ENCODE data around the gene BRF1. TPM values are rescaled to one million over a fixed set of nuclear protein-coding genes. Genes with fewer than 3 reads are reported as not detected.

The BRF1 gene
- total RNA-seq, 1 experiment from 2014 or later: 41.2 TPM

GRCh38 chr14:105305791-105306190 lies 5.0 kb upstream of the BRF1 start:
- Histone ChIP-seq H3K4me2 (ENCODE audit: low read length) (no peak overlapping the region), H3K79me2 (ENCODE audit: insufficient read depth, low read length) (no peaks in the 10 kb centered on the region), H3K36me3 (ENCODE audit: control insufficient read depth in 1 of 2, insufficient read depth in 2 of 2, low read length in 2 of 2) (no peaks in the 10 kb centered on the region), H2AFZ (ENCODE audit: low read depth, low read length, poor library complexity, severe bottlenecking) (no peak overlapping the region), H3K27ac (ENCODE audit: low read depth, low read length) (no peak overlapping the region), H3K9ac (ENCODE audit: low read length) (no peak overlapping the region), H3K9me2 (ENCODE audit: insufficient read depth) (no peaks in the 10 kb centered on the region), H3K4me3 (replicated peaks in 1 of 2; ENCODE audit: low read depth in 1 of 2, low read length in 2 of 2) (no peak overlapping the region), H3K4me1 (ENCODE audit: control insufficient read depth in 1 of 2, insufficient read depth in 2 of 2, low read length in 2 of 2) (peaks cover 18 to 30% of the 10 kb centered on the region in 2 experiments), H4K20me1 (ENCODE audit: insufficient read depth) (no peaks in the 10 kb centered on the region), H3K27me3 (ENCODE audit: insufficient read depth, low read length) (no peaks in the 10 kb centered on the region), H3K9me3 (ENCODE audit: control insufficient read depth in 1 of 2, insufficient read depth in 1 of 2, low read depth in 1 of 2, low read length in 2 of 2) (no peaks in the 10 kb centered on the region)
- ATAC-seq (no peak), DNase-seq (ENCODE audit: low read depth, low spot score) (no peak)
- TF ChIP-seq SP1 (IDR thresholded peaks at IDR 0.05; ENCODE audit: low read depth) (no peak), FOSL1 (IDR thresholded peaks at IDR 0.05; ENCODE audit: low read depth) (no peak), CEBPB (IDR thresholded peaks at IDR 0.05; ENCODE audit: low read depth) (no peak), YY1 (IDR thresholded peaks at IDR 0.05; ENCODE audit: extremely low read depth, insufficient replicate concordance, low read depth, low read length) (no peak), ZBTB33 (IDR thresholded peaks at IDR 0.05; ENCODE audit: extremely low read depth, insufficient replicate concordance, low read length) (no peak), POLR2A (IDR thresholded peaks at IDR 0.05; ENCODE audit: borderline replicate concordance, extremely low read depth, insufficient read depth, insufficient read length) (no peak), ELF1 (IDR thresholded peaks at IDR 0.05; ENCODE audit: borderline replicate concordance, low read depth) (no peak)
- no TSS peak for BruUV-seq (replicated peaks)
- intact Hi-C loops (cut with micrococcal nuclease): no loop called here
- RAD21 ChIA-PET (ENCODE audit: low non-redundant PET in 1 of 2, low total read pairs in 2 of 2, uncharacterized antibody in 2 of 2, unreplicated experiment in 2 of 2): no interaction called here
- POLR2A ChIA-PET: no interaction called here
- CTCF ChIA-PET: no interaction called here

- Histone ChIP-seq H3K4me3 (replicated peaks in 1 of 2; ENCODE audit: low read depth in 1 of 2, low read length in 2 of 2) (no peak overlapping the region), H4K20me1 (ENCODE audit: insufficient read depth) (no peaks in the 10 kb centered on the region), H3K27me3 (ENCODE audit: insufficient read depth, low read length) (no peaks in the 10 kb centered on the region), H3K36me3 (ENCODE audit: control insufficient read depth in 1 of 2, insufficient read depth in 2 of 2, low read length in 2 of 2) (no peaks in the 10 kb centered on the region), H3K9me3 (ENCODE audit: control insufficient read depth in 1 of 2, insufficient read depth in 1 of 2, low read depth in 1 of 2, low read length in 2 of 2) (no peaks in the 10 kb centered on the region), H3K9me2 (ENCODE audit: insufficient read depth) (no peaks in the 10 kb centered on the region), H3K27ac (ENCODE audit: low read depth, low read length) (no peak overlapping the region), H3K9ac (ENCODE audit: low read length) (no peak overlapping the region), H3K4me1 (ENCODE audit: control insufficient read depth in 1 of 2, insufficient read depth in 2 of 2, low read length in 2 of 2) (peaks cover 18 to 30% of the 10 kb centered on the region in 2 experiments), H2AFZ (ENCODE audit: low read depth, low read length, poor library complexity, severe bottlenecking) (no peak overlapping the region), H3K4me2 (ENCODE audit: low read length) (no peak overlapping the region), H3K79me2 (ENCODE audit: insufficient read depth, low read length) (no peaks in the 10 kb centered on the region; the same call in 1 of the 2 replicates)
- ChIA-PET RAD21 (ENCODE audit: low non-redundant PET in 1 of 2, low total read pairs in 2 of 2, uncharacterized antibody in 2 of 2, unreplicated experiment in 2 of 2) (no interaction called here), CTCF (no interaction called here), POLR2A (no interaction called here)
- intact Hi-C loops (cut with micrococcal nuclease): no loop called here
- ATAC-seq (no peak), DNase-seq (ENCODE audit: low read depth, low spot score) (no peak)
- BruUV-seq (replicated peaks): no TSS peak
- TF ChIP-seq POLR2AphosphoS5 (IDR thresholded peaks at IDR 0.05; ENCODE audit: low read depth, low read length): no peak
These were observed 4.5 kb upstream of the BRF1 start for GRCh38 chr14:105305345-105305744.

All from HCT116 (cell line).